ENCODE results near the gene PARD3.

The PARD3 gene

GRCh38 chr10:34535872-34536271 is 279.2 kb downstream of the PARD3 start:
- no peak overlapping the region for H3K4me3 ChIP-seq (ENCODE audit: low read depth, low read length)
- no peak overlapping the region for H3K27ac ChIP-seq
- DNase-seq: no peak
- no peaks in the 10 kb centered on the region for H3K27me3 ChIP-seq (ENCODE audit: insufficient read depth, low read depth, severe bottlenecking)
- TF ChIP-seq CTCF (IDR thresholded peaks at IDR 0.05; ENCODE audit: low read depth, low read length): no peak
- H3K36me3 ChIP-seq: no peaks in the 10 kb centered on the region
- H3K9me3 ChIP-seq (ENCODE audit: severe bottlenecking): no peaks in the 10 kb centered on the region

DNA sequence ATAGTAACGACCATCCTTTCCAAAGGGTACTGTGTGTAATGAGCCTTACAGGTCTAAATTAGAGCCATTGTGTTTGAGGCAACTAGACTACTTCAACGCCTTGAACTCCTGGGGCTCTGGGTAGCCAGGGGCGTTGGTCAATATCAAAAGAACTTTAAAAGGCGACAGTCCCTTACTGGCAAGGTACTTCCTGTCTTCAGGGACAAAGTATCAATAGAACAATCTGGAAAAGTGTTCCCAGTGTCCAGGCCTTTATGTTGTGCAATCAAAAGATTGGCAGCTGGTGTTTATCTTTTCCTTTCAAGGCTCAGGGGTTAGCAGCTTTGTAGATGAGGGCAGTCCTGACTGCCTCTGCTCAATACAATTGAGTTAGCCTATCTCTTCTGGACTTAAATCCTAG is 284.3 kb downstream of the PARD3 start:
- H3K9me3 ChIP-seq (ENCODE audit: severe bottlenecking): no peaks in the 10 kb centered on the region
- no peak overlapping the region for H3K4me3 ChIP-seq (ENCODE audit: low read depth, low read length)
- no peaks in the 10 kb centered on the region for H3K36me3 ChIP-seq
- no peak overlapping the region for H3K27ac ChIP-seq
- no peaks in the 10 kb centered on the region for H3K27me3 ChIP-seq (ENCODE audit: insufficient read depth, low read depth, severe bottlenecking)
- TF ChIP-seq CTCF (IDR thresholded peaks at IDR 0.05; ENCODE audit: low read depth, low read length): no peak
- DNase-seq: no peak

- no peaks in the 10 kb centered on the region for H3K9me3 ChIP-seq (ENCODE audit: severe bottlenecking)
- no peak overlapping the region for H3K27ac ChIP-seq
- TF ChIP-seq CTCF (IDR thresholded peaks at IDR 0.05; ENCODE audit: low read depth, low read length): no peak
- no peak overlapping the region for H3K4me3 ChIP-seq (ENCODE audit: low read depth, low read length)
- H3K36me3 ChIP-seq: no peaks in the 10 kb centered on the region
- DNase-seq: no peak
- H3K27me3 ChIP-seq (ENCODE audit: insufficient read depth, low read depth, severe bottlenecking): no peaks in the 10 kb centered on the region
Observed at GRCh38 chr10:34528320-34528719, 286.8 kb downstream of the PARD3 start.

DNA sequence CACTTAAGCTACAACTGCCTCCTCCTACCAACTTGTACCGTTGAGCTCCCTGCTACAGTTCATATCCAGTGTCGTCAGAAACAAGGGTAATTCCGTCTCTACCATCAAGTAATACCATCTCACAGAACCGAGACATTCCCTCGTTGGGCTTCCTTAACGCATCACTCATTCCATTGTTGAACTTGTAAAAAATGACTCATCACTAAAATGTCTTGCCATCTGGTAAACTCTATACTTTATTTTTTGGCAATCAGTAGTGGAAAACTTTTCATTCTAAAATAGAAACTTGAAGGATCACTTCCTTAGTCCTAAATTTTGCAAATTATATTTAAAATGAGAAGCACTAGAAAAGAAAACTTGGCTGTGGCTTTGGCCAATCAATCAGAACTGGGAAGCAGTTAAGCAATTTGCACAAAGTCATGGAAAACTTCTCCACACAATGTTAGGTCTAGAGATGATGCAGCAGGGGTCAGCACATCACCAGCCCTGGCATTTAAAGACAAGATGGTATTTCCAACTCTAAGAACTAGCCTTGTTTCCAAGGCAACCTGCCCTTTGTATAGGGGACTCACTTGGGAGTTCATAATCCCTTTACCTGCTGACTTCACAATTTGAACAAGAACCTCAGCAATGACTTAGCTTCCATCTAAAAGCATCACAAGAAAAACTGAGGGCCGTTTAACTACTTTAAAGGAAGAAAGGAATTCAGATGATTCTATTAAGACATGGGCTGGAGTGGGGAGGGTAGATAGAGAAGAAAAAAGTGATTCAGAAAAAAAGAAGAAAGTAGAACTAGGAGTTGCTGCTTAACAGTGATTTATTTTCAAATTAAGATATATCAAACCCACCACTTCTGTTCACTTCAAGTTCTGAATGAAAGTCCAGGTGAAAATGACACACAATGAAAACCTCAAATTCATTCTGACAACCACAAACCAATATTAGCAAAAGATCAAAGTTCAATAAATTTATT is 288.1 kb downstream of the PARD3 start:
- Histone ChIP-seq H3K4me3 (ENCODE audit: low read depth, low read length) (no peak overlapping the region), H3K27ac (no peak overlapping the region), H3K36me3 (no peaks in the 10 kb centered on the region), H3K27me3 (ENCODE audit: insufficient read depth, low read depth, severe bottlenecking) (no peaks in the 10 kb centered on the region), H3K9me3 (ENCODE audit: severe bottlenecking) (no peaks in the 10 kb centered on the region)
- DNase-seq: no peak
- no peak for TF ChIP-seq CTCF (IDR thresholded peaks at IDR 0.05; ENCODE audit: low read depth, low read length)

DNA sequence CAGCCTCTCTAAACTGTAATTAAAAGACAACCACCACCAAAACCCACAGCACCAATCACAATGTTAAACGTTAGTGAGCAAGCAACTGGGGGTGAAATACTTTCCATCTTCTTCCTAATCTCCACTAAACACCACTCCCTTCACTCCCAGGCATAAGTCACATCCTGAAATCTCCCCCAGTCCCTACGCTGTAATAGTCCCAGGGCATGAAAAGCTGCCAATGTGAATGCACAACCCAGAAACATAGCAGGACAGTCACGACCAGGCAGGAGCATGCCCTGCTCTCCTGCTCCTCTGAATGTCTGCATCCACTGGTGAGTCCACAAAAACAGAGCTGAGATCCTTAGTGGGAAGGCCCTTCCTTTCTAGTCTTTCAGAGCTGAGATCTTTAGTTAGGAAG is 288.9 kb downstream of the PARD3 start:
- Histone ChIP-seq H3K27me3 (ENCODE audit: insufficient read depth, low read depth, severe bottlenecking) (no peaks in the 10 kb centered on the region), H3K27ac (no peak overlapping the region), H3K9me3 (ENCODE audit: severe bottlenecking) (no peaks in the 10 kb centered on the region), H3K36me3 (no peaks in the 10 kb centered on the region), H3K4me3 (ENCODE audit: low read depth, low read length) (no peak overlapping the region)
- DNase-seq: no peak
- no peak for TF ChIP-seq CTCF (IDR thresholded peaks at IDR 0.05; ENCODE audit: low read depth, low read length)

Data from WERI-Rb-1 (cell line).